Germinal center (tissue), 1 donor: Measurements from ENCODE around the gene PNPT1.
"Not testable (repeated sequence)": the region's sequence is repeated elsewhere in the genome, so short reads cannot be mapped to it uniquely, and the experiment has no call there.

Experiments used
- DNase-seq: peaks from one replicate; pipeline ENCODE4 v3.0.0; 2012; ENCODE audit warnings: mixed read lengths, low spot score

Gene PNPT1

GRCh38 chr2:55596795-55597194, 96.8 kb downstream of the PNPT1 start:
- not testable (repeated sequence) for DNase-seq

- no peak for DNase-seq
These were observed 98.1 kb downstream of the PNPT1 start for GRCh38 chr2:55595536-55595935.

GRCh38 chr2:55592130-55592529, 101.5 kb downstream of the PNPT1 start:
- no peak for DNase-seq

GRCh38 chr2:55590810-55591440, 102.7 kb downstream of the PNPT1 start:
- no peak for DNase-seq

- DNase-seq: no peak
These were observed 108.1 kb downstream of the PNPT1 start for GRCh38 chr2:55585451-55586080.
